ENCODE measurements around the gene FGF16.

- no peak for TF ChIP-seq CTCF (IDR thresholded peaks at IDR 0.05)
- TF ChIP-seq POLR2A (IDR thresholded peaks at IDR 0.05), result no peak
Measured at GRCh38 chrX:77444545-77444944, 2.6 kb upstream of the FGF16 start.

Measured in testis (tissue), 2 donors.